IMR-90 (cell line): ENCODE data around the gene PDE4B. TPM values are rescaled to one million over a fixed set of nuclear protein-coding genes. Genes with fewer than 3 reads are reported as not detected.

ENCODE experiments used
- ATAC-seq: fragments of 200-7000 bp; cut with Tn5 transposase; 2 replicates; pipeline ENCODE4 v1.9.1; 2020; ENCODE audit warnings: low read depth, mild to moderate bottlenecking, moderate library complexity
- BruUV-seq: library from RNA; stranded (reverse); fragments of 400-500 nt; replicated peaks from 2 replicates; lab custom pipeline; 2021; lab: Mats Ljungman, UMichigan
- CTCF ChIA-PET: fragments of 300-600 bp; formaldehyde crosslinking; extraction: SDS; loops from one replicate; lab custom pipeline; 2021; ENCODE audit warnings: antibody characterized with exemption; lab: Yijun Ruan, JAX
- POLR2A ChIA-PET: fragments of 300-600 bp; sonication (Branson Sonifier 250); formaldehyde crosslinking; loops from one replicate; lab custom pipeline; 2022; ENCODE audit warnings: antibody characterized with exemption; ENCODE audit not compliant: unreplicated experiment; lab: Charles Lee
- DNase-seq: peaks from one replicate; pipeline ENCODE4 v3.0.0; 2013
- H2AFZ ChIP-seq: replicated peaks from 2 replicates; pipeline ENCODE3; 2013; ENCODE audit warnings: low read length, mild to moderate bottlenecking; ENCODE audit not compliant: poor library complexity
- H2AK5ac ChIP-seq: 2 replicates; pipeline ENCODE4 v1.6.1; 2013; ENCODE audit warnings: low read depth, low read length, inconsistent platforms
- H2AK9ac ChIP-seq: replicated peaks from 2 replicates; pipeline ENCODE3; 2013; ENCODE audit warnings: mild to moderate bottlenecking, low read depth, low read length, moderate library complexity; ENCODE audit not compliant: poor library complexity
- H2BK120ac ChIP-seq: 2 replicates; pipeline ENCODE4 v1.6.1; 2013; ENCODE audit warnings: low read depth, low read length, inconsistent platforms
- H2BK15ac ChIP-seq: 3 replicates; pipeline ENCODE4 v1.6.1; 2013; ENCODE audit warnings: low read depth, low read length, inconsistent platforms
- H2BK20ac ChIP-seq: 2 replicates; pipeline ENCODE4 v1.6.1; 2013; ENCODE audit warnings: low read depth, mild to moderate bottlenecking, inconsistent platforms, low read length, moderate library complexity
- H2BK5ac ChIP-seq: 2 replicates; pipeline ENCODE4 v1.6.1; 2013; ENCODE audit warnings: mild to moderate bottlenecking, low read depth, low read length, inconsistent platforms; ENCODE audit not compliant: poor library complexity, severe bottlenecking
- H3K14ac ChIP-seq: replicated peaks from 2 replicates; pipeline ENCODE4 v1.6.1; 2013; ENCODE audit warnings: low read depth, low read length, inconsistent platforms
- H3K18ac ChIP-seq: 2 replicates; pipeline ENCODE4 v1.6.1; 2013; ENCODE audit warnings: low read depth, low read length, control low read depth
- H3K23ac ChIP-seq: 2 replicates; pipeline ENCODE4 v1.6.1; 2013; ENCODE audit warnings: low read depth, low read length, inconsistent platforms
- H3K27ac ChIP-seq: 2 replicates; pipeline ENCODE4 v1.5.1; 2013; ENCODE audit warnings: mild to moderate bottlenecking, control low read depth, low read length; ENCODE audit not compliant: insufficient read depth
- H3K27me3 ChIP-seq: 2 replicates; pipeline ENCODE4 v1.6.1; 2013; ENCODE audit warnings: low read length; ENCODE audit not compliant: control insufficient read depth, insufficient read depth
- H3K36me3 ChIP-seq: 2 replicates; pipeline ENCODE4 v1.6.1; 2013; ENCODE audit warnings: low read length, mixed read lengths; ENCODE audit not compliant: control insufficient read depth, insufficient read depth
- H3K4ac ChIP-seq: 2 replicates; pipeline ENCODE4 v1.6.1; 2013; ENCODE audit warnings: low read depth, low read length, inconsistent platforms
- H3K4me1 ChIP-seq: 2 replicates; pipeline ENCODE4 v1.6.1; 2013; ENCODE audit warnings: low read length, mixed read lengths; ENCODE audit not compliant: control insufficient read depth, insufficient read depth
- H3K4me2 ChIP-seq: 2 replicates; pipeline ENCODE4 v1.6.1; 2013; ENCODE audit warnings: low read depth, mild to moderate bottlenecking, control low read depth, low read length, moderate library complexity
- H3K4me3 ChIP-seq: 2 replicates; pipeline ENCODE4 v1.5.1; 2013; ENCODE audit warnings: low read depth, mild to moderate bottlenecking, control low read depth, low read length, moderate library complexity; ENCODE audit not compliant: insufficient read depth
- H3K56ac ChIP-seq: 2 replicates; pipeline ENCODE4 v1.6.1; 2013; ENCODE audit warnings: low read length, inconsistent platforms; ENCODE audit not compliant: insufficient read depth; ENCODE audit errors: extremely low read depth
- H3K79me1 ChIP-seq, 2 experiments: 2 replicates each; pipeline ENCODE4 v1.6.1; 2013; ENCODE audit warnings: low read length in 2 of 2, inconsistent platforms in 1 of 2, low read depth in 1 of 2
- H3K9ac ChIP-seq: 2 replicates; pipeline ENCODE4 v1.6.1; 2013; ENCODE audit warnings: low read depth, low read length, control low read depth
- H3K9me1 ChIP-seq: 2 replicates; pipeline ENCODE4 v1.6.1; 2013; ENCODE audit warnings: low read length, inconsistent platforms; ENCODE audit not compliant: insufficient read depth
- H3K9me3 ChIP-seq: 2 replicates; pipeline ENCODE4 v1.6.1; 2013; ENCODE audit warnings: low read length; ENCODE audit not compliant: control insufficient read depth, insufficient read depth
- H4K20me1 ChIP-seq: 2 replicates; pipeline ENCODE4 v1.6.1; 2013; ENCODE audit warnings: low read length, inconsistent platforms; ENCODE audit not compliant: insufficient read depth
- H4K5ac ChIP-seq: 2 replicates; pipeline ENCODE4 v1.6.1; 2013; ENCODE audit warnings: mild to moderate bottlenecking, low read depth, low read length, control low read depth
- H4K8ac ChIP-seq, 2 experiments: 2 replicates each; pipeline ENCODE4 v1.6.1; 2013; ENCODE audit warnings: low read depth in 2 of 2, low read length in 2 of 2, control low read depth in 1 of 2, inconsistent platforms in 1 of 2
- H4K91ac ChIP-seq: 2 replicates; pipeline ENCODE4 v1.6.1; 2013; ENCODE audit warnings: low read depth, low read length, inconsistent platforms; ENCODE audit not compliant: insufficient read depth
- BHLHE40 ChIP-seq: fragments of 150-350 bp; IDR thresholded peaks from 2 replicates; pipeline ENCODE4 v1.6.1; 2016; ENCODE audit warnings: mild to moderate bottlenecking, low read depth, low read length
- CEBPB ChIP-seq: IDR thresholded peaks from 2 replicates; pipeline ENCODE4 v1.6.1; 2012; ENCODE audit warnings: low read depth, low read length, improper control_type of control experiment
- MAFK ChIP-seq: IDR thresholded peaks from 2 replicates; pipeline ENCODE4 v1.6.1; 2012; ENCODE audit warnings: low read depth, low read length, improper control_type of control experiment
- MAZ ChIP-seq: IDR thresholded peaks from 2 replicates; pipeline ENCODE4 v1.6.1; 2012; ENCODE audit warnings: low read depth, mild to moderate bottlenecking, low read length, improper control_type of control experiment, moderate library complexity, borderline replicate concordance
- MXI1 ChIP-seq: IDR thresholded peaks from 2 replicates; pipeline ENCODE4 v1.6.1; 2012; ENCODE audit warnings: low read depth, mild to moderate bottlenecking, low read length, moderate library complexity, borderline replicate concordance
- NFE2L2 ChIP-seq: fragments of 150-350 bp; IDR thresholded peaks from 2 replicates; pipeline ENCODE4 v1.6.1; 2016; ENCODE audit warnings: low read depth, mild to moderate bottlenecking, low read length
- POLR2A ChIP-seq: IDR thresholded peaks from 2 replicates; pipeline ENCODE4 v1.6.1; 2012; ENCODE audit warnings: mild to moderate bottlenecking, low read depth, low read length
- RCOR1 ChIP-seq: IDR thresholded peaks from 2 replicates; pipeline ENCODE4 v1.6.1; 2012; ENCODE audit warnings: mild to moderate bottlenecking, low read length, improper control_type of control experiment; ENCODE audit not compliant: insufficient replicate concordance
- SMC3 ChIP-seq: fragments of 150-350 bp; IDR thresholded peaks from 2 replicates; pipeline ENCODE4 v1.6.1; 2016; ENCODE audit warnings: low read depth, mild to moderate bottlenecking, antibody characterized with exemption, low read length, moderate library complexity
- WGBS, 2 experiments: methylation state at CpG; one replicate each; pipeline versions ENCODE4 v1.1.5 to v1.1.7; 2013; ENCODE audit warnings: missing lambda C conversion rate in 2 of 2; ENCODE audit not compliant: insufficient read length in 1 of 2; ENCODE audit errors: extremely low coverage in 2 of 2; 5-methylcytosine and 5-hydroxymethylcytosine counted together
- dilution Hi-C: fragments of 300-500 bp; cut with HindIII; formaldehyde crosslinking; loops from one replicate; pipeline ENCODE4 v1.14.3; 2018; ENCODE audit warnings: low sequenced_read_pairs; ENCODE audit not compliant: unreplicated experiment
- in situ Hi-C: fragments of 300-500 bp; cut with MboI; formaldehyde crosslinking; loops from 3 replicates; pipeline ENCODE4 v1.14.3; 2019; ENCODE audit warnings: low sequenced_read_pairs, inconsistent platforms, mixed read lengths
- intact Hi-C: fragments of 100-400 bp; cut with micrococcal nuclease; formaldehyde crosslinking; loops from 2 replicates; pipeline ENCODE4 v1.10.0; 2022
- polyA plus RNA-seq, 3 experiments: library from polyadenylated mRNA; depleted of rRNA; stranded (reverse); fragments of >200 nt; gene quantifications; 2 replicates each; pipeline ENCODE4 v1.2.3, GENCODE V29; 2012; ENCODE audit warnings: low replicate concordance in 1 of 3
- total RNA-seq: library from RNA; depleted of rRNA; stranded (reverse); fragments of >200 nt; gene quantifications from 2 replicates; pipeline ENCODE4 v1.2.3, GENCODE V29; 2012
- TF ChIP-seq, protein P1 (sequence below): fragments of 150-350 bp; IDR thresholded peaks from 2 replicates; pipeline ENCODE4 v1.6.1; 2017; ENCODE audit warnings: mild to moderate bottlenecking, antibody characterized with exemption, low read length, low read depth

Gene PDE4B
- total and polyA plus RNA-seq, 2 of the 4 experiments (the other 2 are of a cell fraction), result 5.8 to 21.3 TPM

DNA sequence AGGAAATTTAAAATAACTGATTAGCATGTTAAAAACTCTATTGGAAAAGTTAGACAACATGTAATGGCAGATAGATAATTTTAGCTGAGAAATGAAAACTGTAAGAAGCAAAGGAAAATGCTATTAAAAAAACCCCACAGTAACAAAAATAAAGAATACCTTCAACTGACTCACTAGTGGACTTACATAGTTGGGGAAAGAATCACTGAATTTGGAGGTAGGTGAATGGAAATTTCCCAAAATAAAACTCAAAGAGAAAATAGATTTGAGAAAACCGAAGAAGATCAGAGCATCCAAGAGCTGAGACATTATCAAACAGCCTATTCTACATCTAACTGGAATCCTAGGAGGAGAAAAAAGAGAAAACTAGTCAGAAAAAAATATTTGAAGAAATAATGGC is 34.7 kb downstream of the PDE4B start:
- H2BK15ac ChIP-seq, result no peak overlapping the region
- H3K56ac ChIP-seq, result no peak overlapping the region
- no peak overlapping the region for H3K4me3 ChIP-seq
- no peak overlapping the region for H2AK5ac ChIP-seq
- no TSS peak for BruUV-seq
- H3K9ac ChIP-seq, result no peak overlapping the region
- no peak overlapping the region for H2AFZ ChIP-seq
- H4K8ac ChIP-seq, result peak overlapping the region in 1 of 2 experiments; percentile 78; a peak in 1 of 4 replicates
- no peaks in the 10 kb centered on the region for H3K36me3 ChIP-seq
- no peak overlapping the region for H3K18ac ChIP-seq
- dilution Hi-C loops, result no loop called here
- H3K4ac ChIP-seq, result no peak overlapping the region
- peaks cover 2% of the 10 kb centered on the region; the same call in 1 of the 2 replicates for H3K9me1 ChIP-seq
- ChIA-PET POLR2A (no interaction called here), CTCF (interaction anchor here (0.9 kb wide), 1 partner anchor 8 kb away, joined by 3 read pairs; no protein-coding TSS in a partner anchor)
- no peak overlapping the region for H4K5ac ChIP-seq
- ATAC-seq, result no peak
- H3K23ac ChIP-seq, result no peak overlapping the region
- peak overlapping the region; percentile 68 for H2BK5ac ChIP-seq
- TF ChIP-seq CEBPB, result no peak
- TF ChIP-seq BHLHE40, result no peak
- no peak for TF ChIP-seq MAZ
- no peak for TF ChIP-seq SMC3
- TF ChIP-seq MAFK, result no peak
- TF ChIP-seq, protein P1, sequence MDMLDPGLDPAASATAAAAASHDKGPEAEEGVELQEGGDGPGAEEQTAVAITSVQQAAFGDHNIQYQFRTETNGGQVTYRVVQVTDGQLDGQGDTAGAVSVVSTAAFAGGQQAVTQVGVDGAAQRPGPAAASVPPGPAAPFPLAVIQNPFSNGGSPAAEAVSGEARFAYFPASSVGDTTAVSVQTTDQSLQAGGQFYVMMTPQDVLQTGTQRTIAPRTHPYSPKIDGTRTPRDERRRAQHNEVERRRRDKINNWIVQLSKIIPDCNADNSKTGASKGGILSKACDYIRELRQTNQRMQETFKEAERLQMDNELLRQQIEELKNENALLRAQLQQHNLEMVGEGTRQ, result no peak
- no peak for TF ChIP-seq NFE2L2
- TF ChIP-seq RCOR1, result no peak
- no peak for TF ChIP-seq POLR2A
- TF ChIP-seq MXI1, result no peak
- H2BK120ac ChIP-seq, result no peak overlapping the region; the same call in 1 of the 2 replicates
- no peak overlapping the region; the same call in 1 of the 2 replicates for H3K4me2 ChIP-seq
- WGBS, 2 experiments, result no CpG with 5 or more reads among the region's 1 CpG
- no peaks in the 10 kb centered on the region for H3K27me3 ChIP-seq
- no peak overlapping the region for H2AK9ac ChIP-seq
- no peak overlapping the region for H3K27ac ChIP-seq
- H2BK20ac ChIP-seq, result no peak overlapping the region
- H4K91ac ChIP-seq, result no peak overlapping the region
- no peaks in the 10 kb centered on the region for H3K9me3 ChIP-seq
- intact Hi-C loops, result loop anchor here (10.0 kb wide), 1 partner anchor 617 kb away; no protein-coding TSS in a partner anchor
- H4K20me1 ChIP-seq, result no peaks in the 10 kb centered on the region
- no peak overlapping the region for H3K14ac ChIP-seq
- no peaks in the 10 kb centered on the region; a peak in 1 of 4 replicates for H3K79me1 ChIP-seq
- peaks cover 7% of the 10 kb centered on the region for H3K4me1 ChIP-seq
- peak; percentile 58 for DNase-seq
- in situ Hi-C loops, result no loop called here
